ENCODE data around the gene LRRC63.

GRCh38 chr13:46166224-46166584 lies 45.5 kb upstream of the LRRC63 start:
- TF ChIP-seq CTCF (IDR thresholded peaks at IDR 0.05; ENCODE audit: insufficient read depth, low read length): no peak
- TF ChIP-seq REST (IDR thresholded peaks at IDR 0.05; ENCODE audit: insufficient replicate concordance, low read depth): no peak

All from HL-60 (cell line).